Adipocyte (in vitro differentiated cells): ENCODE measurements around the gene SAMD10.
"Not testable (repeated sequence)": the region's sequence is repeated elsewhere in the genome, so short reads cannot be mapped to it uniquely, and the experiment has no call there.

ENCODE experiments used
- DNase-seq: peaks from one replicate; pipeline ENCODE4 v3.0.0-alpha.2; 2015; ENCODE audit warnings: low read depth
- H3K27me3 ChIP-seq: replicated peaks from 2 replicates; pipeline ENCODE4 v1.7.0; 2013; ENCODE audit warnings: mild to moderate bottlenecking, low read length, moderate library complexity; ENCODE audit not compliant: control insufficient read depth, insufficient read depth
- H3K36me3 ChIP-seq: 2 replicates; pipeline ENCODE4 v1.7.0; 2013; ENCODE audit warnings: low read length, mild to moderate bottlenecking, moderate library complexity; ENCODE audit not compliant: control insufficient read depth, insufficient read depth, severe bottlenecking
- H3K4me1 ChIP-seq: 2 replicates; pipeline ENCODE4 v1.7.0; 2013; ENCODE audit warnings: mild to moderate bottlenecking, low read length, moderate library complexity; ENCODE audit not compliant: control insufficient read depth, insufficient read depth
- H3K4me3 ChIP-seq: 2 replicates; pipeline ENCODE4 v1.7.0; 2013; ENCODE audit warnings: mild to moderate bottlenecking, low read length, moderate library complexity
- H3K9ac ChIP-seq: 2 replicates; pipeline ENCODE4 v1.7.0; 2013; ENCODE audit warnings: mild to moderate bottlenecking, low read length, moderate library complexity
- H3K9me3 ChIP-seq: 2 replicates; pipeline ENCODE4 v1.7.0; 2013; ENCODE audit warnings: mild to moderate bottlenecking, low read length, moderate library complexity; ENCODE audit not compliant: control insufficient read depth

SAMD10 gene

GRCh38 chr20:63980806-63981728 is 1.6 kb upstream of the SAMD10 start, which contains the start of gene PRPF6:
TSS of gene PRPF6 (plus strand) at chr20:63981132. CDS start at chr20:63981246, 114 bp downstream.
- H3K4me1 ChIP-seq: peaks cover 20% of the 10 kb centered on the region
- peak within 1 kb of the TSS; percentile 88 for H3K9ac ChIP-seq
- H3K27me3 ChIP-seq: no peaks in the 10 kb centered on the region
- H3K9me3 ChIP-seq: no peaks in the 10 kb centered on the region
- peak within 1 kb of the TSS; percentile 87 for H3K4me3 ChIP-seq
- H3K36me3 ChIP-seq: peaks cover 21% of the 10 kb centered on the region
- peak; percentile 99 for DNase-seq

- H3K27me3 ChIP-seq: no peaks in the 10 kb centered on the region
- no peak for DNase-seq
- peak overlapping the region; percentile 88 for H3K9ac ChIP-seq
- no peaks in the 10 kb centered on the region for H3K9me3 ChIP-seq
- H3K36me3 ChIP-seq: peaks cover 14% of the 10 kb centered on the region
- peak overlapping the region; percentile 87 for H3K4me3 ChIP-seq
- H3K4me1 ChIP-seq: peaks cover 20% of the 10 kb centered on the region
Measured at GRCh38 chr20:63980317-63980805, 919 bp upstream of the SAMD10 start.

GRCh38 chr20:63979229-63979556 is 249 bp downstream of the SAMD10 start:
- DNase-seq: no peak
- H3K9me3 ChIP-seq: no peaks in the 10 kb centered on the region
- H3K36me3 ChIP-seq: peaks cover 3% of the 10 kb centered on the region
- peak overlapping the region; percentile 60 for H3K9ac ChIP-seq
- peak overlapping the region; percentile 75 for H3K4me3 ChIP-seq
- H3K27me3 ChIP-seq: no peaks in the 10 kb centered on the region
- H3K4me1 ChIP-seq: peaks cover 22% of the 10 kb centered on the region

- H3K27me3 ChIP-seq: no peaks in the 10 kb centered on the region
- peak; percentile 34 for DNase-seq
- H3K36me3 ChIP-seq: peaks cover 3% of the 10 kb centered on the region
- H3K9me3 ChIP-seq: no peaks in the 10 kb centered on the region
- H3K4me1 ChIP-seq: peaks cover 24% of the 10 kb centered on the region
- H3K4me3 ChIP-seq: peak overlapping the region; percentile 75
- H3K9ac ChIP-seq: peak overlapping the region; percentile 60
Measured at GRCh38 chr20:63978319-63979228, 868 bp downstream of the SAMD10 start.

GRCh38 chr20:63977739-63978276 is 1.6 kb downstream of the SAMD10 start:
- Histone ChIP-seq H3K9me3 (no peaks in the 10 kb centered on the region), H3K4me3 (no peak overlapping the region), H3K9ac (no peak overlapping the region), H3K4me1 (peaks cover 24% of the 10 kb centered on the region), H3K27me3 (no peaks in the 10 kb centered on the region), H3K36me3 (peaks cover under 1% of the 10 kb centered on the region)
- DNase-seq: no peak

GRCh38 chr20:63976980-63977738 is 2.3 kb downstream of the SAMD10 start:
- Histone ChIP-seq H3K4me3 (no peak overlapping the region), H3K4me1 (peaks cover 20% of the 10 kb centered on the region), H3K27me3 (no peaks in the 10 kb centered on the region), H3K36me3 (no peaks in the 10 kb centered on the region), H3K9me3 (no peaks in the 10 kb centered on the region), H3K9ac (no peak overlapping the region)
- no peak for DNase-seq

GRCh38 chr20:63976511-63976910 is 2.9 kb downstream of the SAMD10 start:
- H3K4me3 ChIP-seq, H3K9me3 ChIP-seq, DNase-seq, H3K9ac ChIP-seq, H3K36me3 ChIP-seq, H3K27me3 ChIP-seq: not testable (repeated sequence)
- peaks cover 16% of the 10 kb centered on the region for H3K4me1 ChIP-seq

GRCh38 chr20:63974402-63975200 is 4.8 kb downstream of the SAMD10 start:
- H3K4me1 ChIP-seq: peaks cover 10% of the 10 kb centered on the region
- DNase-seq: no peak
- no peaks in the 10 kb centered on the region for H3K36me3 ChIP-seq
- H3K27me3 ChIP-seq: no peaks in the 10 kb centered on the region
- H3K9ac ChIP-seq: peak overlapping the region; percentile 81
- no peaks in the 10 kb centered on the region for H3K9me3 ChIP-seq
- H3K4me3 ChIP-seq: no peak overlapping the region

GRCh38 chr20:63973636-63974401 is 5.6 kb downstream of the SAMD10 start:
- Histone ChIP-seq H3K4me1 (peaks cover 13% of the 10 kb centered on the region), H3K4me3 (peak overlapping the region; percentile 82), H3K9me3 (no peaks in the 10 kb centered on the region), H3K9ac (peak overlapping the region; percentile 81), H3K27me3 (no peaks in the 10 kb centered on the region), H3K36me3 (no peaks in the 10 kb centered on the region)
- DNase-seq: peak; percentile 96
